RCC 7860 (cell line): ENCODE data around the gene MCTP2.
"Not testable (repeated sequence)": the region's sequence is repeated elsewhere in the genome, so short reads cannot be mapped to it uniquely, and the experiment has no call there.

ENCODE experiments used
- DNase-seq: peaks from one replicate; pipeline ENCODE4 v3.0.0-alpha.2; 2015; ENCODE audit warnings: low spot score
- FAIRE-seq: peaks from 2 replicates; lab custom pipeline; 2012; peaks lifted over from hg19 to GRCh38; lab: Jason Lieb, UNC

The MCTP2 gene

DNA sequence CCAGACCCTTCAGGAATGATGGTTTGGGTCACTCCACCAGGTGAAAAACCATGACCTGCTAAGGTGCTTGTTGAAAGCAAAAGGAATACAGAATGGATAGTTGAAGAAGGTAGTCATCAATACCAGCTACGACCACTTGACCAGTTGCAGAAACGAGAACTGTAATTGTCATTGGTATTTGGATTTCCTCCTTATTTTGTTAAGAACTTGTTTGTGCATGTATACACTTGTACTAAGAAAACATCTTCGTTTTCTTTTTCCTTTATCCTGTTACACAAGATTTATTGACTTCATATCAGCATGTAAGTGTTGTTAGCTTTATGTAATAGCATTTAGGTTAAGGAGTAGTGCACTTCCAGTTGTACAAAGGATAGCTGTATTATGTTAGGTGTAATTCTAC, 261.8 kb downstream of the MCTP2 start:
- FAIRE-seq (no peak), DNase-seq (no peak)

DNA sequence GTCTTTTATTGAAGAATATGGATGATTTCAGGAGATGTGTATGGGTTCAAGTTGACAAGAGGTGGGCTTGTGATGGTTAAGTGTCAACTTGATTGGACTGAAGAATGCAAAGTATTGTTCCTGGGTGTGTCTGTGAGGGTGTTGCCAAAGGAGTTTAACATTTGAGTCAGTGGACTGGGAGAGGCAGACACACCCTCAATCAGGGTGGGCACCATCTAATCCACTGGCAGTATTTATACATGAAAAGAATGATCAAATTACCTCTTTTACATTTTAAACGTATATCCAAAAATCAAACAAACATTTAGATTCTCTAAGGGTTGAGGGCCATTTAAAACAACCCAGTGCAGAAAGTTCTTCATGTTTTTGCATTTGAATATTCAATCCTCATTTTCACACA, 262.2 kb downstream of the MCTP2 start:
- FAIRE-seq, DNase-seq: not testable (repeated sequence)

DNA sequence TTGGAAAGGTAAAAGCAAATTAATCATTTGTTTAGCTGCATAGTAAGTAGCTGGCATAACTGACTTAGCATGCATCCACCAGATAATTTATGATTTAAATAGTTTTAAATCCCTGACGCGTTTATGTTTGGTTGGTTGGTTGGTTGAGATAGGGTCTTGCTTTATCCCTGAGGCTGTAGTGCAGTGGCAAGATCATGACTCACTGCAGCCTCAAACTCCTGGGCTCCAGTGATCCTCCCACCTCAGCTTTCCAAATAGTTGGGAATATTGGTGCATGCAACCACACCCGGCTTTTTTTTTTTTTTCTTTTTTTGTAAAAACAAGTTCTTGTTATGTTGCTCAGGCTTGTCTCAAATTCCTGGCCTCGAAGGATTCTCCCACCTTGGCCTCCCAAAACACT, 263.4 kb downstream of the MCTP2 start:
- DNase-seq (no peak), FAIRE-seq (no peak)

DNA sequence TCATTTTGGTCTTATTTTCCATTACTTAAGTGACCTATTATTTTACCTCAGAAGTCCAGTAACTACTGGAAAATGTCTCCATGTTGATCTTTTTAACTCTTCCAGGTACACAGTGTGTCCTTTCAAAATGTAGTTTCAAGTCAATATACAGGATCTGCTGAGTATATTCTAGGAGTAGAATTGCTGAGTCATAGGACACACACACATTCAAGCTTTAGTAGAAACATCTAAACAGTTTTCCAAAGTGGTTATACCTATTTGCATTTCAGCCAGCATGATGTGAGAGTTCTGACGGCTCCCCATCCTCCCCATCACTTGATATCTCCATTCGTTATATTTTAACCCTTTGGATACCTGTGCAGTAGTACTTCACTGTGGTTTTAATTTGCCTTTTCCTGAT, 271.9 kb downstream of the MCTP2 start:
- no peak for FAIRE-seq
- no peak for DNase-seq

DNA sequence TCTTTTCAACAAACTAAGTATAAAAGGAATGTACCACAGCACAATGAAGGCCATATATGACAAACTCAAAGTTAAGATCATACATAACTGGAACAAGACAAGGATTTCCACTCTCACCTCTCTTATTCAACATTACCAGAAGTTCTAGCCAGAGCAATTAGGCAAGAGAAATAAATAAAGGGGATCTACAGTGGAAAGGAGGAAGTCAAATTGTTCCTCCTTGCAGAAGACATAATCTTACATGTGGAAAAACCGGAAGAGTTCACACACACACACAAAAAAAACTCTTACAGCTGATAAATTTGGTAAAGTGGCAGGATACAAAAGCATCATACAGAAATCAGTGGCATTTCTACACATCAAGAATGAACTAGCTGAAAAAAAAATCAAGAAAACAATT, 277.9 kb downstream of the MCTP2 start:
- DNase-seq (no peak), FAIRE-seq (no peak)

DNA sequence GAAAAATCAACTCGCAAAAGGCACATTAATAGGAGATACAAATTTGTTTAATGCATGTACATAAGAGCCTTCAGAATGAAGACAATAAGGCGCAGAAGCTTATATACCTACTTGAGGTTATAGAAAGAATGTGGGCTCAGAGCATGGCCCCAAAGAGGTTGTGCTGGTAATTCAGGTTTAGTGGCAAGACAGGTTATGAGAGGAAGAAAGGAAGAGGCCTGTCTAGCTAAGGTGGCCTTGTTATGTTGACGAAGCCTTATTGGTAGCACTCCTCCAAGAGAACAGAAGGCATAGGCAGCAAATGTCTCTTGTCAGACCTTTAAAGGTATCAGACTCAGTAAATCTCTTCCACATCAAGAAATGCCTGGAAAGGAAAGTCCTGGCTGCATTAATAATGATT, 290.8 kb downstream of the MCTP2 start:
- FAIRE-seq (no peak), DNase-seq (no peak)

DNA sequence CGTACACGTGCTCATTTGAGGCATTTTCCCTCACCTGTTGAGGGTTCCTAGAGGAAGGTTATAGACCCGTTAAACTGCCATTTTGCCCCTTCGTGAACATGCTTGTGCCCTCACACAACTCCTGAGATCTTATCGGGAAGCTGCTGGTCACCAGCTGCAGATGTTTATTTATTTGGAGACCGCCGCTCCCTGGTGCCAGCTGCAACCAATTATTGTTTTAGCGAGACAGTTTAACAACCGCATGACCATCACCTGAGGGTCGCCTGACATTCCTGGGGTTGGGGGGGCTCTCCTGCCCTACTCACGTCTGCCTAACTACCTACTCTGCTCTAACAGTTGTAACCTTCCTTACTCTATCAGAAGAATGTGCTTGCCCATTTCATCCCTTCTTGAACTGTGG, 292.5 kb downstream of the MCTP2 start:
- FAIRE-seq, result no peak
- no peak for DNase-seq

DNA sequence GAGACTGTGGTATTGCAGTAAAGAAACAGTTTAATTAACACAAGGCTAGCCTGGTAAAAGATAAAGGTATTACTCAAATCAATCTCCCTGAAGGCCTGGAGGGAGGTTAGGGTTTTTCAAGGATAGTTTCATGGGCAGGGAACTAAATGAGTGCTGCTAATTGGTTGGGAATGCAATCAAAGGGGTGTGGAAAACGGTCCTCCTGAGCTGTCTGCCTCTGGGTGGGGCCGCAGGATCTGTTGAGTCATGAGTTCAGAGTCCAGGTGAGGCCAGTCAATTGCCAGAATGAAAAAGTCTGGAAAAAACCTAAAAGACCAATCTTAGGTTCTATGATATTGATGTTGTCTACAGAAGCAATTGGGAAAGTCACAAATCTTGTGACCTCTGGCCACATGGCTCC, 293.2 kb downstream of the MCTP2 start:
- DNase-seq (no peak), FAIRE-seq (no peak)

DNA sequence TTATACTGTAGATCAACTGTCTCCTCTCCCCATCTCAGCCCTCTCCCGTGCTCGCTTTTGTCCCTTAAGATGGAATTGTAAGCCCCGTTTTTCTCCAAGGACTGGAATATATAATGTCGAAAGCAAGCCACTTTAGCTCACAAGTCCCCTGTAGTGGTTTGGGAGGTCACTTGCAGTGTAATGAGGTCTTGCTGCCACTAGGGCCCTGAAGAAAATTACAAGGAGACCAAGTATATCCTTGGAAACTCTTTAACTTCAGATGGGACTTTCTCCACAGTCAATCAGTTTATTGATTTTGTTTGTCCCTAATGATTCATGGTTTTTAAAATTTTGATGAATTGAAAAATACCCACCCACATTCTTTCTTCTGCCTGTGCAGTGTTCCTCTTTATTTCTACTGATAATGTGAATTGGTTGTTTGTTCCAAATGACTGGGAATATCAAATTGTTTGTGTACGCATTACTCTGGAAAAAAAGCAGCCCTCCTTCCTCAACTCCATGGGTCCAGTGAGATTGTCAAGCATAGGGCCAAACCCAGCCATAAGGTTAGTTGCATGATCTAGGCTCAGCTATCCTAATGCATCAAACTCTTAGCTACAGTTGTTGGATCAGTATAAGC, 294.8 kb downstream of the MCTP2 start:
- no peak for DNase-seq
- no peak for FAIRE-seq

DNA sequence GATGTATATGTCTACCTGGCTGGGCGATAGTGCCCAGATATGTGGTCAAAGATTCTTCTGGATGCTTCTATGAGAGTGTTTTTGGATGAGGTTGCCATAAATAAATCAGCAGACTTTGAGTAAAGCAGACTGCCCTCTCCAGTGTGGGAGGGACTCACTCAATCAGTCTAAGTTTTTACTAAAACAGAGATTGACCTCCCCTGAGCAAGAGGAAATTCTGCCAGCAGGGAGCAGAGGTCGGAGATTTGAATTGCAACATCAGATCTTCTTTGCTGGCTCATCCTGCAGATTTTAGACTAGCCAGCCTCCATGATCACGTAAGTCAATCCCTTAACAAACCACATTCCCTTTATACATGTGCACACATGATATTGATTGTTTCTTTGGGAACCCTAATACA, 300.9 kb downstream of the MCTP2 start:
- no peak for FAIRE-seq
- no peak for DNase-seq
